Smooth muscle cell of bladder (primary cell): Measurements from ENCODE around the gene SPATS2L. TPM values are rescaled to one million over a fixed set of nuclear protein-coding genes. Genes with fewer than 3 reads are reported as not detected.

Source experiments
- total RNA-seq: library from RNA; depleted of rRNA; stranded (reverse); fragments of >200 nt; gene quantifications from 2 replicates; pipeline ENCODE4 v1.2.3, GENCODE V29; 2014

SPATS2L gene, protein sequence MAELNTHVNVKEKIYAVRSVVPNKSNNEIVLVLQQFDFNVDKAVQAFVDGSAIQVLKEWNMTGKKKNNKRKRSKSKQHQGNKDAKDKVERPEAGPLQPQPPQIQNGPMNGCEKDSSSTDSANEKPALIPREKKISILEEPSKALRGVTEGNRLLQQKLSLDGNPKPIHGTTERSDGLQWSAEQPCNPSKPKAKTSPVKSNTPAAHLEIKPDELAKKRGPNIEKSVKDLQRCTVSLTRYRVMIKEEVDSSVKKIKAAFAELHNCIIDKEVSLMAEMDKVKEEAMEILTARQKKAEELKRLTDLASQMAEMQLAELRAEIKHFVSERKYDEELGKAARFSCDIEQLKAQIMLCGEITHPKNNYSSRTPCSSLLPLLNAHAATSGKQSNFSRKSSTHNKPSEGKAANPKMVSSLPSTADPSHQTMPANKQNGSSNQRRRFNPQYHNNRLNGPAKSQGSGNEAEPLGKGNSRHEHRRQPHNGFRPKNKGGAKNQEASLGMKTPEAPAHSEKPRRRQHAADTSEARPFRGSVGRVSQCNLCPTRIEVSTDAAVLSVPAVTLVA
- 72.4 and 75.3 TPM in 2 replicates for total RNA-seq

DNA sequence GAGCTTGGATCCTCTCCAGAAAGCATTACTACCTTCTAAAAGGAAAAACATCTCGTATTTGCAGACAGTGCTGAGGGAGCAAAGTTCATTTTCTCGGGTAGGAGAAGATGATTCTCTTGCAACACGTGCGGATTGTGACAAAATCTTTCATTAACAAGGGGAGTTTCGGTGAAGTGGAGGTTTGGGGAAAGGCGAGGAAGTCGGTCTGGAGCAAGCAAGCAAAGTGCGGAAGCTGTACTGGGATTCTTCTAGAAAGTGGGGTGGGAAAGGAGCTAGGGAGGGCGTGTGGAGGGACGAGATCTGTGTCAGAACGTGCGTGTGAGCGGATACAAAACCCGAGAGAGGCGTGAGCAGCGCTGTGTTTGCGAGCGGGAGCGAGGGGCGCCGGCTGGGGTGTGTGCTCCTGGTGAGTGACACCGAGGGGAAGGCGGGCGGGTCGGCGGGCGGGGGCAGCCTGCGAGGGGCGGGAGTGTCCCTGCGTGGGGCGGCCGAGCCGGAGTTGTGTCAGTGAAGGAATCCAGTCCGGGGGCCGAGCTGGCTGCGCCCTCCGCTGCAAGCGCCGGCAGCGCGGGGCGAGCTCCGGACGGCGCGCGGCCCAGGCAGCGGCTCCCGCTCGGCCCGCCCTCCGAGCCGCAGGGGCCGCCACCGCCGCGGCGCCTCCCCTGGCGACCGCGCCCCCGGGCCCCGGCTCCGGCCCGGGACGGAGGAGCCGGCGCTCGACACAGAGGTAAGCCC, at the start of gene SPATS2L:
Gene SPATS2L (plus strand): TSS at position 498 of the 735 bp plus-strand sequence. CDS start 82,552 bp downstream, outside the sequence.

DNA sequence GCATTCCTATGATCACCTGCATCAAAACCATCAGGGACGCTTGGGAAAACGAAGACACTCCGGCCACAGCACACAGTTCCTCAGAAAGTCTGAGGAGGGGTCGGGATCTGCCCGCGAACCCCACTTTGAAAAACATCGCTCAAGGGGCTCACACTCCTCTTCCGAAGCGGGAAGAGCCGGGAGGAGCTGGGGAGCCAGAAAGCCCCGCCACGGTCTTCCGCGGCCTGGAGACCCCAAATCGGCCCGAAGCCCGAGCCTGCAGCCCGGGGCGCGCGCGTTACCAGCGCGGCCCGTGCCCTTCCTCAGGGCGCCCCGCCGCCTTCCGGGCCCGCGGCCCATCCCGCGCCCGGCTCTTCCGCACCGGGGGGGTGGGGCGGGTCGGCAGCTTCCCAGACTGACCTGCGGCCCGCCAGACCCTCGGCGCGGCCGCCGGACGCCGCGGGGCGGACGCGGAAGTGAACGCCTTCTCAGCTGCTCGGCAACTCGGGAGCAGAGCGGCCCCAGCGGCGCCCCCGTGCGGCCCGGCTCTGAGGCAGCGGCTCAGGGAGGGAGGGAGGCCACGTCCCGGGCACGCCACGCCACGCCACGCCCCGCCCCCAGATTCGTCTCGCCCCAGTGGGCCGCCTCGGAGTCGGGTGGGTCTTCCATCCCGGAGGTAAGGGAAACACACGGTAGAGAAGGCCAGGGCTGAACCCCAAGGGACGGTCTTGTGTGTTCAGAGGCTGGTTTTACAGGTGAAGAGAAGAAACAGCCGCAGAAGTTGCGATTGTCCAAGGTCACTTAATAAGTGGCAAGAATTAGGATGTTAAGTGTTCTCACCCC, 203.3 kb downstream of the SPATS2L start, which contains the start of gene KCTD18:
Gene KCTD18 (minus strand): TSS at position 457 of the 822 bp plus-strand sequence. CDS start 3,052 bp downstream, outside the sequence.

DNA sequence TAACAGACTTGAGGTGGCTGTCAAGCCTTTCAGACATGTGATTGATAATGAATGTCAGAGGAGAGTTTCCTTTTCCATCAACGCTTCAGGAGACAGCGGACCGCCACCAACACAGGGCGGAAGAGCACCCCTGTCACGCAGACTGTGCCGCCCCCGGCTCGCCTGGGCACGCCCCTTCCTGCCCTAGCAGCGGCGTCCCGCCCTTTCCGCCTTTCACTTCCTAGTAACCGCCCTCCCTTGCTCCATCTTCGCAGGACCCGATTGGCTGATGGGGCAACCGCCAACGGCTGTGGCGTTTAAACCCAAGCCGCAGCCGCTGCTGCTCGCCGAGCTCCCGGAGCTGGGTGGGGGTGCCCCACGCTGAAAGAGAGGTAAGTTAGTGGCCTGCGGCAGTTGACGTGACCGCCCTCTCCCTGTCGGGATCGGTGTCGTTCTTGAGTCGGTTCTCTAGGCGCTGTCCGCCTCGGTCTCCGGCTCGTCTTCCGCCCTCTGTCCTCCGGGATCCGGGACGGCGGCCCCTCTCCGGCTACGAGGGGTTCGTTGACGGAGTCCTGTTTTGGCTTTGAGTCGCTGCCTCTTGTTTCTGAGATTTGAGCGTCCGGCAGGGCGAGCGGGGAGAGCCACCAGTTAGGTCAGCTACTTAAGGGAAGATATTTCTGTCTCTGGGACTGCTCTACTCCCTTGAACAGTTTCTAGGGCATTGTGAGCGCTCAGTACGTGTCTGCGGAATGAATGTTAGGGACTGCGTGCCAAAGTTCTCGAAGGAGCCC, 219.6 kb downstream of the SPATS2L start, which contains the start of gene SGO2:
Gene SGO2 (plus strand): TSS at position 326 of the 770 bp plus-strand sequence. CDS start 6,769 bp downstream, outside the sequence.

Other genes starting within 250 kb of the SPATS2L start
- 26.5 and 29.1 TPM in 2 replicates for gene KCTD18, start 203.4 kb downstream of the SPATS2L start, total RNA-seq
- 2.1 TPM in 2 replicates for gene SGO2, start 219.5 kb downstream of the SPATS2L start, total RNA-seq